Calu3 (cell line): Measurements from ENCODE around the gene MCM3. TPM values are rescaled to one million over a fixed set of nuclear protein-coding genes. Genes with fewer than 3 reads are reported as not detected.

Experiments
- BruUV-seq: library from RNA; stranded (reverse); fragments of 400-500 nt; replicated peaks from 2 replicates; lab custom pipeline; 2021; lab: Mats Ljungman, UMichigan
- CTCF ChIA-PET: fragments of 300-600 bp; sonication (Branson Sonifier 250); formaldehyde crosslinking; loops from one replicate; lab custom pipeline; 2022; ENCODE audit warnings: antibody characterized with exemption; lab: Charles Lee
- DNase-seq: peaks from one replicate; pipeline ENCODE4 v3.0.0; 2022
- H3K27ac Mint-ChIP-seq: one replicate; pipeline ENCODE4 v1.8.0; 2022; ENCODE audit warnings: mixed read lengths; ENCODE audit not compliant: unreplicated experiment
- H3K27me3 Mint-ChIP-seq: one replicate; pipeline ENCODE4 v1.8.0; 2022; ENCODE audit warnings: mixed read lengths; ENCODE audit not compliant: unreplicated experiment
- H3K36me3 Mint-ChIP-seq: one replicate; pipeline ENCODE4 v1.8.0; 2022; ENCODE audit warnings: mild to moderate bottlenecking, moderate library complexity, mixed read lengths; ENCODE audit not compliant: insufficient read depth, unreplicated experiment
- H3K4me1 Mint-ChIP-seq: one replicate; pipeline ENCODE4 v1.8.0; 2022; ENCODE audit warnings: mild to moderate bottlenecking, low read depth, mixed read lengths; ENCODE audit not compliant: unreplicated experiment
- H3K4me3 Mint-ChIP-seq: one replicate; pipeline ENCODE4 v1.8.0; 2022; ENCODE audit warnings: mild to moderate bottlenecking, low read depth, moderate library complexity, mixed read lengths; ENCODE audit not compliant: unreplicated experiment
- H3K9me3 Mint-ChIP-seq: one replicate; pipeline ENCODE4 v1.8.0; 2022; ENCODE audit warnings: low read depth, mixed read lengths; ENCODE audit not compliant: unreplicated experiment
- CTCF ChIP-seq: fragments of 200-600 bp; IDR thresholded peaks from one replicate; pipeline ENCODE4 v1.8.0; 2022; ENCODE audit warnings: antibody characterized with exemption; ENCODE audit not compliant: unreplicated experiment
- intact Hi-C: fragments of 100-400 bp; cut with micrococcal nuclease; formaldehyde crosslinking; loops from one replicate; pipeline ENCODE4 v1.10.0; 2022; ENCODE audit not compliant: unreplicated experiment
- total RNA-seq: library from RNA; stranded (reverse); gene quantifications from 2 replicates; pipeline ENCODE4 v1.2.3, GENCODE V29; 2022

Gene MCM3
- total RNA-seq, 1 experiment from 2014 or later: 117 TPM

DNA sequence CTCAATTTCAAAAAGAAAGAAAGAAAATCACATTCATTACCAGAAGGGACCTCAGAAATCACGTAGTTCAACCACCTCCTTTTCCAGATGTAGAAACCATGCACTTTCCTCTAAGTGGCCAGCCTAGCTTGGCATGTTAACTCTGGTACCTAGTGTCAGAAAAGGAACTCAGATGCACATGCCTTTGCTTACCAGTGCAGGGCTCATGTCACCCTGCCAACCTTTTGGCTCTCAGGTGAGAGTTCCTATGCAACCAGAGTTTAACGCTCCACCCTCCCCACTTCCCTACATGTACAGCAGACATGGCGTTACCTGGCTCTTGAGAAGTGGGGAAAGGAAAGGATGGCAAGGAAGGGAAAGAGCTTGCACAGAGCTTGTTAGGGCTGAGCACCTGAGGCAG lies 23.9 kb downstream of the MCM3 start:
- Mint-ChIP-seq H3K36me3 (peaks cover 21% of the 10 kb centered on the region), H3K27me3 (no peaks in the 10 kb centered on the region), H3K4me1 (no peaks in the 10 kb centered on the region), H3K4me3 (no peak overlapping the region), H3K9me3 (no peaks in the 10 kb centered on the region), H3K27ac (no peak overlapping the region)
- TF ChIP-seq CTCF: no peak
- intact Hi-C loops: no loop called here
- BruUV-seq: no TSS peak
- CTCF ChIA-PET: interaction anchor here (1.3 kb wide), 1 partner anchor 111 kb away, joined by 6 read pairs; no protein-coding TSS in a partner anchor
- no peak for DNase-seq

GRCh38 chr6:52255434-52255833 lies 29.1 kb downstream of the MCM3 start:
- no peak overlapping the region for H3K4me3 Mint-ChIP-seq
- peaks cover 9% of the 10 kb centered on the region for H3K36me3 Mint-ChIP-seq
- no peak overlapping the region for H3K27ac Mint-ChIP-seq
- H3K9me3 Mint-ChIP-seq: no peaks in the 10 kb centered on the region
- H3K4me1 Mint-ChIP-seq: peaks cover 13% of the 10 kb centered on the region
- no peak for TF ChIP-seq CTCF
- CTCF ChIA-PET: no interaction called here
- DNase-seq: no peak
- intact Hi-C loops: no loop called here
- BruUV-seq: no TSS peak
- peaks cover 41% of the 10 kb centered on the region for H3K27me3 Mint-ChIP-seq

- Mint-ChIP-seq H3K9me3 (no peaks in the 10 kb centered on the region), H3K36me3 (peaks cover 4% of the 10 kb centered on the region), H3K4me1 (peaks cover 13% of the 10 kb centered on the region), H3K27ac (no peak overlapping the region), H3K27me3 (peaks cover 47% of the 10 kb centered on the region), H3K4me3 (no peak overlapping the region)
- BruUV-seq: no TSS peak
- TF ChIP-seq CTCF: no peak
- CTCF ChIA-PET: no interaction called here
- intact Hi-C loops: no loop called here
- DNase-seq: no peak
Measured at GRCh38 chr6:52254731-52255378, 29.7 kb downstream of the MCM3 start.

DNA sequence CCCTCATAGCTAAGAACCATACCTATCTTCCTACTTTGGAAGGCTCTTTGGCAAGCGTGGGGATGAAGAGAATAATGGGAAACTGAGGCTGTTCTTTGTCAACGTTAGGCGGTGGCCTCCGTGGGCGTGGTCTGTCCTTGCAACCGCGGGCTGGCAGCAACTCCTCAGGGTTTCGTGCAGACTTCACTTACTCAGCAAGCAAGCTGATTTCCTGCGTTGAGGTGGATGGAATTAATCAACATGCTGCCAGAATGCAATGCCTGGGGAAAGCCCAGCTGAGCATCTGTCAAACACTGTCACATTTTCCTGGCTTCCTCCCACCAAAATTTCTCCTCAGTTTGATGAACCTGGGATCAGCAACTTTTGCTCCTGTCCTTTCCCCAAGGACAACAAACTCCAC lies 31.0 kb downstream of the MCM3 start:
- CTCF ChIA-PET: interaction anchor here (0.6 to 0.9 kb wide), 4 partner anchors 11 to 565 kb away, joined by 3 to 6 read pairs (median 4); no protein-coding TSS in a partner anchor
- no peak overlapping the region for H3K27ac Mint-ChIP-seq
- no peaks in the 10 kb centered on the region for H3K36me3 Mint-ChIP-seq

More for the DNA sequence above, 31.0 kb downstream of the MCM3 start:
- intact Hi-C loops: no loop called here
- Mint-ChIP-seq H3K9me3 (no peaks in the 10 kb centered on the region), H3K4me1 (peaks cover 20% of the 10 kb centered on the region), H3K4me3 (no peak overlapping the region), H3K27me3 (peaks cover 47% of the 10 kb centered on the region)
- no peak for TF ChIP-seq CTCF
- no TSS peak for BruUV-seq
- peak; percentile 24 for DNase-seq
